SK-N-SH treated with all-trans-retinoic acid at 6 μM for 48 hours (cell line): ENCODE data around the gene KCNG2.

Experiments used
- ZFP3 ChIP-seq: fragments of 250-450 bp; sonication (Bioruptor Pico); IDR thresholded peaks from 2 replicates; pipeline ENCODE4 v1.5.0; 2020; ENCODE audit warnings: mild to moderate bottlenecking, moderate library complexity
- TF ChIP-seq, protein P1 (sequence below): fragments of 250-450 bp; sonication (Bioruptor Pico); IDR thresholded peaks from 2 replicates; pipeline ENCODE4 v1.8.0; 2020; ENCODE audit warnings: mild to moderate bottlenecking, moderate library complexity, borderline replicate concordance

GRCh38 chr18:79911344-79912270 lies 113.9 kb downstream of the KCNG2 start:
- TF ChIP-seq, protein P1, sequence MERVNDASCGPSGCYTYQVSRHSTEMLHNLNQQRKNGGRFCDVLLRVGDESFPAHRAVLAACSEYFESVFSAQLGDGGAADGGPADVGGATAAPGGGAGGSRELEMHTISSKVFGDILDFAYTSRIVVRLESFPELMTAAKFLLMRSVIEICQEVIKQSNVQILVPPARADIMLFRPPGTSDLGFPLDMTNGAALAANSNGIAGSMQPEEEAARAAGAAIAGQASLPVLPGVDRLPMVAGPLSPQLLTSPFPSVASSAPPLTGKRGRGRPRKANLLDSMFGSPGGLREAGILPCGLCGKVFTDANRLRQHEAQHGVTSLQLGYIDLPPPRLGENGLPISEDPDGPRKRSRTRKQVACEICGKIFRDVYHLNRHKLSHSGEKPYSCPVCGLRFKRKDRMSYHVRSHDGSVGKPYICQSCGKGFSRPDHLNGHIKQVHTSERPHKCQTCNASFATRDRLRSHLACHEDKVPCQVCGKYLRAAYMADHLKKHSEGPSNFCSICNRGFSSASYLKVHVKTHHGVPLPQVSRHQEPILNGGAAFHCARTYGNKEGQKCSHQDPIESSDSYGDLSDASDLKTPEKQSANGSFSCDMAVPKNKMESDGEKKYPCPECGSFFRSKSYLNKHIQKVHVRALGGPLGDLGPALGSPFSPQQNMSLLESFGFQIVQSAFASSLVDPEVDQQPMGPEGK = no peak
- no peak for TF ChIP-seq ZFP3 (CRISPR knock-in tag)
